GM19351 (cell line): ENCODE measurements around the gene VSIG2.
A peak's percentile ranks its signal among the peaks of the same experiment; 100 is the strongest.
"Not testable (repeated sequence)": the region's sequence is repeated elsewhere in the genome, so short reads cannot be mapped to it uniquely, and the experiment has no call there.

Experiments used
- ATAC-seq: cut with Tn5 transposase; IDR thresholded peaks from one replicate; pipeline ENCODE4 v1.9.1; 2021; ENCODE audit warnings: mild to moderate bottlenecking, moderate library complexity; ENCODE audit not compliant: unreplicated experiment

The VSIG2 gene, protein sequence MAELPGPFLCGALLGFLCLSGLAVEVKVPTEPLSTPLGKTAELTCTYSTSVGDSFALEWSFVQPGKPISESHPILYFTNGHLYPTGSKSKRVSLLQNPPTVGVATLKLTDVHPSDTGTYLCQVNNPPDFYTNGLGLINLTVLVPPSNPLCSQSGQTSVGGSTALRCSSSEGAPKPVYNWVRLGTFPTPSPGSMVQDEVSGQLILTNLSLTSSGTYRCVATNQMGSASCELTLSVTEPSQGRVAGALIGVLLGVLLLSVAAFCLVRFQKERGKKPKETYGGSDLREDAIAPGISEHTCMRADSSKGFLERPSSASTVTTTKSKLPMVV

DNA sequence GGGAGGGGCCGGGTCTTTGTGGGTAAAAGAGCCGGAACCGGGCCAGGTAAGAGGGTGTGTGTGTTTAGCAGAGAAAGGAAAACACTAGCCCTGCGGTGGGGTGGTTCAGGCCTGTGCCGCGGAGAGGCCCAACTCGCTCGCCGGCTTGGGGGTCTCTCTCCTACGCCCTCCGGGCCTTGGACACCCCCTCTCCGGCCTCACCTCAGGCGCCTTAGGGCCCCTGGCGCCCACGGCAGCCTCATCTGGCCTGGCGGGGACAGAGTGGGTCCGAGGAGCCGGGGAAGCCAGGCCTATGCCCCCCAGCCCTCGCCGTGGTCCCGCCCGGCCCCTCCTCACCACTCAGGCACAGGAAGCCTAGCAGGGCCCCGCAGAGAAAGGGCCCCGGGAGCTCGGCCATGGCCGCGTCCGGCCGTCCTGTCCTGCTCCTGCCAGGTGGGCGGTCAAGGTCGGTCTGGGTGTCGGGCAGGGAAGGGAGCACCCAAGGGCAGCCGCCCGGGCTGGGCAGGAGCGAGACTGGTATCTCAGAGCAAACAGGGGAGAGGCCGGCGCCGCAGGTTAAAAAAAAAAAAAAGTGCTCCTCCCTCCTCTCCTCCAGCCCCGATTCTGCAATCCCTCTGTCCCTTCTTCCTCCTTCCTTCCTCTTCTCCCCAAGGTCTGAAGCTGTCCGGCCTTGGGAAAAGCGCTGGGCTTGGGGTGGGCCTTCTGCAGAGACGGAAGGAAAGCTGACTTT lies at the start of gene VSIG2:
TSS of gene VSIG2 (minus strand) at position 515 of the 730 bp plus-strand sequence. CDS start at position 397, 118 bp downstream.
- ATAC-seq = no peak

DNA sequence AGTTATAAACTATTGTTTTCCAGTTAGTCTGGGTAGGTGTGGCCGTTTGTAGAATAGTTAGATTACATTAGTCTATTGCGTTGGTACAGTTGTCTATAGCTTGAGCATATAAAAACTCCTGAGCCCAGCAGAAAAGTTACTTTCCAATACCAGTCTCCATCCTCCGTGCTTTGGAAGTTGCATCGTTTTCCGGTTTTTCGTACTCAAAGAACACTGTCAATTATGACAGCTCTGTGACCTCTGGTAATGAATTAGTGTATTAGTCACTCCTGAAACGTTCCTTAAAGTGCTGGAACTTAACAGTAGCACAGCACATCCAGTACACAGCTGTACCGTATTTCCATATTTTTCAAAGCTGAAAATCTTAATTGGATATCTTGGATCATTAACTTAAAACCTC lies 49.0 kb upstream of the VSIG2 start:
- ATAC-seq = no peak

DNA sequence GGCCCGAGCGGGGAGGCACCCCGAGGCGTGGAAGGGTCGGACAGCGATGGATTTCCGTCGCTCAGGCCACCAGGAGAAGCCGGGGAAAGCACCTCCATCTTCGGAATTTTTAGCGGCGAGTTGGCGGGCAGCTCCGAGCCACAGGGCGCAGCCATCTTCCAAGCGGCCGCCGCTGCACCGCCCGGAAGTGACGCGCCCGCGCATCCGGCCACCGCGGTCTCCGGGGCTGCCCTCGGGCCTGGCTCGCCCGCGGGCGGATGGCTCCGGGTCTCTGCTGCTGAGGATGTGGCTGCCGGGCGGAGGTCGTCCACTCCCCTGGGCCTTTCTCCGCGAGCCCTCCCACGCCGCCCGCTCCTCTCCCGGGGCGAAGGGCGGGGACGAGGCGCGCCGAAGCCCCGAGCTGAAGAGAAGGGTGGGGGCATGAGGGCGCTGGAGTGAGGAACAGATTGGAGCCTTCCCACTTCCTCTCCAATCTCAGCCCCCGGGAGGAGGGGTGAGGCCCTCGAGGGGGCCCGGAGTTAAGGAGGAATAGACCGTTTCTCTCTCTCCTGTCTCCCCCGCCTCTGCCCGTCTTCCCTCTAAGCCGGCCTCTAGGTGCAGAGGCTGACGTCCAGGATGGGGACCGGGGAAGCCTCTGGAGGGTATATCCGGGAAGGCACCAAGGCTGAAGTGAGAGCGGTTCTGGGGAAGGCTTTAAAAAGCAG lies 48.3 kb upstream of the VSIG2 start, which contains the start of gene MSANTD2:
TSS of gene MSANTD2 (minus strand) at position 181 of the 704 bp plus-strand sequence. CDS start at position 155, 26 bp downstream.
- ATAC-seq = peak; percentile 86

DNA sequence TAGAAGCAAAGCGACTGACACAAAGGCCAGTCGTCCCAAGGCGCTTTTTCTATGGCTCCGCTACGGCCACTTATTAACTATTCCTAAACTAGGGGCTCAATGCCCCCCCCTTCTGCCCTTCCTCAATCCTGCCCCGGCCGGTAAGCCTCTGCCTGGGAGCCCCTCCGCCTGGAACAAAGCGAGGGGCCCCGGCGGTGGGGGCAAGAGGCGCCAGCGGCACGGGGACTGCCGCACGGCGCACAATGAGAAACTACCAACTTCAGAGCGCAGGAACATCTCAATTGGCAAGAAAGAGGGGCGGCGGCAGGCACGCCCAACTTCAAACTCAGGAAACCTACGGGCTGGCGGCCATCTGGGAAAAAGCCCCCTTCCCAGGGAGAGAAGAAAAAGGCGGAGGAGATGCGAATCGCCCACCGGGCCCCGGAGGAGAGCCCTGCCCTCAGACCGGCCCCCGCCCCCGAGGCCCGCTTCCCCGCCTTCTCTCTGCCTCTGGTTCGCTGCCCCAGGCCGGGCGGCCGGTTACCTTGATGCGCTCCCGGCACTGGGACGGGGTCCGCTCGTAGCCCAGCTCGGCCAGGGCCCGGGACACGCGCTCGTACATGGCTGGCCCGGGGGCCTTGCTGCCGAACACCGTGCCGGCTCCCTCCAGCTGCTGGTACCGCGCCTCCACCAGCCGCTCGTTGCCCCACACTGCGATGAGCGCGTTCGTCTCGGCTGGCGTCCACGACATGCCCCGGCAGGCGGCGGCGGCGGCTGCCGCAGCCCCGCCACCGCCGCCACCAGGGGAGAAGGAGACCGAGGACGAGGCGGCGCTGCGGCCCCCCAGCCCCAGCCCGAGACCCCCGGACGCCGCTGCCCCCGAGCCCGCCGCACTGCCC lies 47.5 kb upstream of the VSIG2 start:
- peak; percentile 40 for ATAC-seq

DNA sequence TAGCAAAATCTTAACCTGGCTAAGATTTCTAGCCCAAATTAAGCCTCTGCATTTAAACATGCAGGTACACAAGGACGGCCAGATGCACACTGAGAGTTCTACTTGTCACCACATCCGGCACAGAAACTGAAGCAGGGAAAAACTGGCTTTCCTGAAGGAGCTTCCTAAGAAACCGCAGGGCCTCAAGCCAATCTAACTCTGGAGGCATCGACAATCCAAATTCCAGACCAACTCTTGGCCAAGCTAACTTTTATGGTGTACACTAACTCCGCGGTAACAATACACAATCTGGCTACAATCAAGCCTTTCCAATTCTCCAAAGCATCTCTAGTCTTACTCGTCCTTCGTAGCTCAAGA lies 46.9 kb upstream of the VSIG2 start:
- ATAC-seq = peak; percentile 19

DNA sequence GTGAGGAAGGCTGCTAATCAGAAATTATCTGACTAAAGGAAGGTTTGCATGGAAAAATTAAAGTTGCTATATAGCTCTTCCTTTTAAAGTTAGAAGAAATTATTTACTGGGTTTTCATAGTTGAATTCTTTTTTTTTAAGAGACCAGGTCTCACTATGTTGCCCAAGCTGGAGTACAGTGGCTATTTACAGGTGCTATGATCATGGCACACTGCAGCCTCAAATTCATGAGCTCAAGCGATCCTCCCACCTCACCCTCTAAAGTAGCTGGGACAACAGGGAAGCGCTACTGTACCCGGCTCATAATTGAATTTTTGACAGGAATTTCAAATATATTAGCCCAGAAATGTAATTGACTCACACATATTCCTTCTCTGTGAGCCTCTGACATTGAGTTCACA lies 44.3 kb upstream of the VSIG2 start:
- no peak for ATAC-seq

DNA sequence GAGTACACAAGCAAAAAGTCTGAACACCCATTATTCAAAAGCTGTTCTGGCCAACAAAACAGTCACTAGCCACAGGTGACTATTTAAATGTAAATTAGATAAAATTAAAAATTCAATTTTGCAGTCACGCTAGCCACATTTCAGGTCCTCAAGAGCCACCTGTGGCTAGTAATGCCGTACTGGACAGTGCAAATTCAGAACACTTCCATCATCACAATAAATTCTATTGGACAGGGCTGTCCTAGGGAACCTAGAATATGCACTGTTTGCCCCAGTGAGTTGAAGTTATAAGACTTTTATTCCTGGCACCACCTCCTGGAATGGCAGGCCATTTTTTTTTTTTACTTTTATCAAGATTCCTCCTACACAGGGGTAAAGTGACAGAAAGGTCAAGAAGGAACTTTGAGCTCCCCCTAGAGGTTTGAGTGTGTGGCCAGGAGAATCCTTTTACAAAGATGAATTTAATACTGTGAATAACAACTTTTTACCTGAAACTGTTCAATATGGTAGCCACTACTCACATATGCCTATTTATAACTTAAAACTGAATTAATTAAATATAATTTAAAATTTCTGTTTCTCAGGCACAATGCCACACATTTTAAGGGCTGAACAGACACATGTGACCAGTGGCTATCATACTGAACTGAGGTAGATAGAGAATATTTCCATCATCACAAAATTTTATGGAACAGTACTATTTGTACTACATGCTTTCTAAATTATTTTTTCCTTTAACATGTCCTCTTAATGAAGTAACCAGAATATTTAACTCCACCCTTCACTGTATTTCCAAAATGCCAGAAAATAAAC lies 41.6 kb upstream of the VSIG2 start:
- ATAC-seq = peak; percentile 71

DNA sequence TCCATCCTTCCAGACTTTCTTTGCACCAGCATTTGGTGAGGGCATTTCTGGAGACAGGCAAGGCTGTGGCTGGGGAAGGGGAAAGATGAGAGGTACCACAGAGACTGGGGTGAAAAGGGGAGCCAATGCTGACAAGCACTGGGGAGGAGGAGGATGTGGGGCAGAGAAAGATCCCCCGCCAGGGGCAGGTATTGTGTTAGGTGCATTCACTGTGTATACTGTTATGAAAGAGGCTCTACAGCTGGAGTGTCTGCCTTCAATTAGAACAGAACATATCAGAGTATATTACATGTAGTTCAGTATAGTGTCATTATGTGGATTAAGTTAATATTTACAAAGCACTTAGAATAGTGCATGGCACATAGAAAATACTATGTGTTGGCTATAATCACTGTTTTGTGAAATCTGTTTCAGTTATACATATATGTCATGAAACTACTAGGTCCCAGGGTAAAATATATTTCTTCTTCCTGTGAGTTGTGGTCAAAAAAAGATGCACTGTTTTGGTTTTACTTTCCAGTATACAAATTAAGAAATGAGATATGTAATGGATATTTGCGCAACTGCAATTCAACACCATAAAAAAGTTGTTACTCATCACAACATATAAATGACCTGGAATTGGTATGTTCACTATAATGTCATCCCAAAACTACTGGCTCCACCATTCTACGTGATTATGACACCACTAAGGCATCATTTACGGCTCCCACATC lies 39.7 kb upstream of the VSIG2 start:
- peak; percentile 76 for ATAC-seq

DNA sequence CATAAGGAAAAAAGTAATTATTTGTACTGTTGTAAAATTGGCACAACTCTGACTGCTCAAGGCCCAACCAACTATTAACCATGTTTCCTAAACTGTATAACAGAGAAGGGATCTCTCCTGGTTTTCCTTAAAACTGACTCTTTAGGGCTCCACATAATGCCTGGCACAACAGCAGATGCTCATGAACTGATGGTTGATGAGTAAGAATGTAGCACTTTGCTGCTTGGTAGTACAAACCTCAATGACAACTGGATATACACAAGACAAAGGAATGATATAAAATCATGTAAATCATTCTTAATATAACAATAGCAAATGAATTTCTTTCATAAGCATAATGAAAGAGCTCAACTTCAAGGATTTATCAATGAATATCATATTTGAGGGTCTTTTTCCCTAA lies 36.5 kb upstream of the VSIG2 start:
- no peak for ATAC-seq

DNA sequence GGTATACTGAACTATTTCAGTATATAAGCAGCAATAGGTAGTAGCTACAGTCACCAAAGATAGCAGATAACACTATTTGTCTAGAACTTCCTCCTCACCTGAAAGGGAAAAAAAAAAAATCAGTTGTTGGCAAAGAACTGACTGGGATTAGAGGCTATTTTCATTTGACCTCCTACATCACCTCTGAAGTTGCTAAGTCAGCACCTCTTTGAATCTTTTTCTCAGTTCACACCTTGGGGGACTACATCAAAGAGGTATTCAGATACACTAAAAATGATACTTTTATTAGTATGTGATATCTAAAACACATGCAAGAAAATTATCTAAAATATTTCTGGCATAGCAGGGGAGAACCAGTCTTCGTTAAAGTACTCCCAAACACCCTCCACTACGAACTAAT lies 32.0 kb upstream of the VSIG2 start:
- ATAC-seq = no peak

DNA sequence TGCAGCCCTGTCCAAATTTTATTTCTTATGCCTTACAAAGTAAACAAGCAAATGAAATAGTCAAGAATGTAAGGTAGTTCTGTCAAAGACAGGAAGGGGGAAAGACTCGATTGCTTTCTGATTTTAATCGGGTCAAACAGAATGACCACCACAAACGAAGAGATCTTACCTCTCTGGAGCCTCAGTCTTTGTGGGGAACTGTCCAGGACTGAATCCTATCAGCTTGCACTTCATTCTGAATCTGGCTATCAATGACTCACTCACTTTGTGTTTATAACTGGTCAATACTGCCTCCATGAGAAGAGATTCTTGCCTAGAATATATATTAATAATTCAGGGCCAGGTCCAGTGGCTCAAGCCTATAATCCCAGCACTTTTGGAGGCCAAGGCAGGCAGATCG lies 30.9 kb upstream of the VSIG2 start:
- ATAC-seq = no peak

DNA sequence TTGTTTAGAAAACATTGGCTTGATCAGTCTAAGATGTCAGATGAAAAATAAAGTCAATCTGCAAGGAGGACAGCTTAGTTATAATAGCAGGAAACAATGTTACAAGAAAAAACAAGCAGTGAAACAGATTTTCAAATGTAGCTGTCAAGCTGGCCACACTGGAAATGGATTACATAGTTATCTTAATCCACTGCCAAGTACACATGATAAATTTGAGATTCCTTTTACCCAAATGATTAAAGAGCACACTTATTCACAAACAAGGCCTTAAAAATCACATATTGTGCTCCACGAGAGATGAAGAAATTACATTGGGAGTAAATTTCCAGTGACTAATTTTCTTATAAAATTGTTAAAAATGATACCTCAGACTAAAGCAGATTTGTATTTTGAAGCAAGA lies 27.5 kb upstream of the VSIG2 start:
- ATAC-seq = no peak

DNA sequence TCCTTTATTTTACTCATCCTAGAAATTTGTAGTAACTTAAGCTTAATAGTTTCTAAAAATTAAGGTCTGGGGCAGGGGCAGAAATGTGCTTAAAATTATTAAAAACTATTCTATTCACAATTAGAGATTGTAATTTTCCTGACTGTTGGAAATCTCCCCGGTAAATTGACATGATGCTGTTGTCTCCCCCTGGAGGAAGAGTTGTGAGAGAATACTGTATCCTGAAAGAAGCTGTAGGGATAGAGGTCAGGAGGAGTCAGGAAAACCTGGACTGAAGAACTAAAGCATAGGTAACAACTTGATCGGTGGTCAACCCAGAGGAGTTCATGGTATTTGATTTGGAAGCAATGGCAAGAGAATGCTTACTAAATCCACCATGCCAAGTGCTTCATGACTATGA lies 26.2 kb upstream of the VSIG2 start:
- no peak for ATAC-seq

DNA sequence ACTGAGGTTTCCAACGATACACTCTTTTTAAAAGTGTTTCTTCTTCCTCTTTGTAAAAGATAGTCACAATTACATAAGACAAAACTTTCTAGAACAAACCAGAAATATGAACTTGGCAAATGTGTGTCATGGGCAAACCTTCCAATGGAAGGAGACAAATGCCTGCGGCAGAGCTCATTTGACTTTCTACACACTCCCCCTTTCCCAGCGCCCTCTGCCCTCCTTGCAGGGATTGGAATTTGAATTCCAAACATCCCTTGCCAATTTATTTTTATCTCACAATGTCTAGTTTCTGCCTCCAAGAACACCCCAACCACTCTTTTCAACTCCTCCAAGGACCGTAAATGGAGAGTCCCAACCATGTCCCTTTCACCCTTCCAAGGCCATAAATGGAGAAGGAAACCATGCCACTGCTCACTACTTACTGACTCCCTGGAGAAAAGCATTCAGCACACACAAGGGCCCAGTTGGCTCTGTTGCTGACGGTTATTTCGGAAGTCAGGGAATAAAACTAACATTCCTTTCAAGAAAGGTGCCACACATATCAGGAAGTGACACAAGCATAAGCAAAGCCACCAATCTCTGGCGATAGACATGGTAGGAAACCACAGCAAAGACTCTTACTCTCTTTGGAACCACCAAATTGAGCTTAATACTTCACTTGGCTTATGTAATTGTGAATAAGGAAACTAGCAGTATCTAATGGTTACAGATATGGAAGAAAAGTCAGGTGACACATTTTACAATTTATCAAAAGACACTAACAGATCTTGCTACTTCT lies 25.0 kb upstream of the VSIG2 start:
- ATAC-seq = no peak

DNA sequence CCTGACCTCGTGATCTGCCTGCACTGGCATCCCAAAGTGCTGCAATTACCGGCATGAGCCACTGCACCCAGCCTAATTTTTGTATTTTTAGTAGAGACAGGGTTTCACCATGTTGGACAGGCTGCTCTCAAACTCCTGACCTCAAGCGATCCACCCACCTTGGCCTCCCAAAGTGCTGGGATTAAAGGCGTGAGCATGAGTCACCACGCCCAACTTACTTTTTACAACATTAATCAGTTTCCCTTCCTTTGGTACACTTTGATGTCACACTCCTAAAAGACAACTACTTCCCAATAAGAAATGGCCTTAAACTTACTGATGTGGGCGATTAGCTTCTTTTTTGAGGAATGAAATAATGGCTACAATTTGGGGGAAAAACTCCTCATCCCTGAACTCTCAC lies 18.9 kb upstream of the VSIG2 start:
- ATAC-seq = not testable (repeated sequence)

DNA sequence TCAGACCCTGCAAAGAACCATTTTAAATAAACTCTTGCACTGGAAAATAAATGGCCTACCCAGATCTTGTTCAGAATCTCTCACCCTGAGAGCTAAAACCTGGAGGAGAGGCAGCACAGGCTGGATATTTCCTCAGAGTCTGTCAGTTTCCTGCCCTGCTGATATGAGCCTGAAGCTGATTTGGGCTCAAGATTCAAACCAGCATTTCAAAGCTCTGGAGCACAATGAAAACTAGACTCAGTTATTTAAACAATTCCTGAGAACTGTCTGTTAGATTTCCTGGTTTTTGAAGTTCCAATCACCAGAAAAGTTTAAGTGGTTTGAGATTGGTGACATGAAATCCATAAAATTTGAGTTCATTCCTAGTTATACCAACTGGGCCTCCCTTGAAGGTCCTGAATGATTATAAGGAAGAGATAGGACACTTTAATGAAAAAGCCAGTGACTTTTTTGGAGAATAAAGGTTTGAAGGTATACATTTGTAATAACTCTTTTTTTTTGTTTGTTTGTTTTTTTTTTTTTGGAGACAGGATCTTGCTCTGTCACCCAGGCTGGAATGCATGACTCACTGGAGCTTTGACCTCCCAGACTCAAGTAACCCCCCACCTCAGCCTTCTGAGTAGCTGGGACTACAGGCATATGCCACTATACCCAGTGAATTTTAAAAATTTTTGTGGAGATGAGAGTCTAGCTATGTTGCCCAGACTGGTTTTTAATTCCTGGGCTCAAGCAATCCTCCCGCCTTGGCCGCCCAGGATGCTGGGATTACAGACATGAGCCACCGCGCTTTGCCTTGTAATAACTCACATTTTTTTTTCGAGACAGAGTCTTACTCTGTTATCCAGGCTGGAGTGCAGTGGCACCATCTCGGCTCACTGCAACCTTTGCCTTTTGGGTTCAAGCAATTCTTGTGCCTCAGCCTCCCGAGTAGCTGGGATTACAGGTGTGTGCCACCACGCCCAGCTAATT lies 18.0 kb upstream of the VSIG2 start:
- no peak for ATAC-seq

DNA sequence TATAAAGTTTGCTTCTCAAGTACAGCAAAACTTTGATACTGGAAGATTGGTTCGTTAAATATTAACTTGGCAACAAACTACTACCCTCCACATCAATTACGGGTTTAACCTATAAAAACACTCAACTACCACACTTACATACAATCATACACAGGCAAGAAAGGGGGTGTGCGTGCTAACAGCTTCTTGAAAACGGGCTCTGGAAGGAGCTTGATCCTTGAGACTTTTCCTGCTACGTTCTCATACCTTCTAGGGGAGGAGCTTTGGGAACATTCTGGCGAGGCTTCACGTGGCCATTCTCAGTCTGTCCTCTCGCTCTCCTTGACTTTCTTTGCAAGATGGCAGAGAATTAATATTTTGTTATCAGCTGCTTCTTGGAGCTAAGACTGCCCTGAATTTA lies 16.9 kb upstream of the VSIG2 start:
- ATAC-seq = no peak
